CD4-positive, alpha-beta memory T cell (primary cell): Measurements from ENCODE around the gene RADX. TPM values are rescaled to one million over a fixed set of nuclear protein-coding genes. Genes with fewer than 3 reads are reported as not detected.

Experiments used
- CTCF ChIA-PET: fragments of 350-600 bp; sonication (Branson Sonifier 250); formaldehyde crosslinking; loops from one replicate; lab custom pipeline; 2021; ENCODE audit warnings: inconsistent platforms; ENCODE audit not compliant: partially characterized antibody; lab: Charles Lee
- POLR2A ChIA-PET: fragments of 350-600 bp; sonication (Branson Sonifier 250); formaldehyde crosslinking; loops from one replicate; lab custom pipeline; 2021; ENCODE audit not compliant: partially characterized antibody; lab: Charles Lee
- DNase-seq, 5 donors: peaks; one replicate each; pipeline versions ENCODE4 v3.0.0 to v3.0.0-alpha.2; 2020 to 2022; ENCODE audit warnings: mixed read lengths in 1 of 5
- H3K27ac ChIP-seq: one replicate; pipeline ENCODE4 v1.7.0; 2013; ENCODE audit warnings: low read depth, low read length
- H3K27me3 ChIP-seq: 2 replicates; pipeline ENCODE4 v1.7.0; 2013; ENCODE audit warnings: mild to moderate bottlenecking, low read length, moderate library complexity; ENCODE audit not compliant: insufficient read depth
- H3K36me3 ChIP-seq: 2 replicates; pipeline ENCODE4 v1.7.0; 2013; ENCODE audit warnings: mild to moderate bottlenecking, low read length, moderate library complexity; ENCODE audit not compliant: insufficient read depth
- H3K4me1 ChIP-seq: 2 replicates; pipeline ENCODE4 v1.7.0; 2013; ENCODE audit warnings: mild to moderate bottlenecking, low read length, moderate library complexity; ENCODE audit not compliant: insufficient read depth
- H3K4me3 ChIP-seq, 2 donors: one replicate each; pipeline ENCODE4 v1.7.0; 2013; ENCODE audit warnings: low read length in 2 of 2, mild to moderate bottlenecking in 1 of 2
- H3K9me3 ChIP-seq, 2 donors: one replicate each; pipeline ENCODE4 v1.7.0; 2013; ENCODE audit warnings: low read length in 2 of 2, control low read depth in 1 of 2; ENCODE audit not compliant: control insufficient read depth in 1 of 2
- H3K27ac Mint-ChIP-seq, 7 donors: one replicate each; pipeline ENCODE4 v1.8.0; 2020 to 2021; ENCODE audit warnings: mixed read lengths in 7 of 7, mild to moderate bottlenecking in 6 of 7, inconsistent platforms in 3 of 7, moderate library complexity in 3 of 7
- H3K27me3 Mint-ChIP-seq, 2 donors: one replicate each; pipeline ENCODE4 v1.8.0; 2020 to 2021; ENCODE audit warnings: mixed read lengths in 2 of 2
- H3K36me3 Mint-ChIP-seq, 2 donors: one replicate each; pipeline ENCODE4 v1.8.0; 2020 to 2021; ENCODE audit warnings: mixed read lengths in 2 of 2, inconsistent platforms in 1 of 2, mild to moderate bottlenecking in 1 of 2
- H3K4me1 Mint-ChIP-seq, 4 donors: one replicate each; pipeline ENCODE4 v1.8.0; 2020 to 2021; ENCODE audit warnings: mixed read lengths in 4 of 4, mild to moderate bottlenecking in 1 of 4
- H3K4me3 Mint-ChIP-seq, 8 donors: one replicate each; pipeline ENCODE4 v1.8.0; 2020 to 2021; ENCODE audit warnings: mixed read lengths in 8 of 8, mild to moderate bottlenecking in 7 of 8, moderate library complexity in 6 of 8, inconsistent platforms in 3 of 8
- H3K9me3 Mint-ChIP-seq, 8 donors: one replicate each; pipeline ENCODE4 v1.8.0; 2020 to 2021; ENCODE audit warnings: mixed read lengths in 8 of 8, mild to moderate bottlenecking in 5 of 8, inconsistent platforms in 3 of 8, moderate library complexity in 1 of 8
- intact Hi-C: fragments of 100-400 bp; cut with micrococcal nuclease; formaldehyde crosslinking; loops from one replicate; pipeline ENCODE4 v1.15.1; 2023
- polyA plus RNA-seq, 2 donors: library from polyadenylated mRNA; unstranded; fragments of 300-500 nt; fragmentation: Illumina TruSeq; gene quantifications; one replicate each; pipeline ENCODE4 v1.2.3, GENCODE V29; 2021
- total RNA-seq, 2 experiments: library from RNA; stranded (reverse); gene quantifications; one replicate each; pipeline ENCODE4 v1.2.3, GENCODE V29; 2021

The RADX gene
- total and polyA plus RNA-seq, 4 experiments from 2014 or later: 2.4 to 16.2 (median 10.4) TPM

- DNase-seq: no peak
- ChIA-PET CTCF (no interaction called here), POLR2A (no interaction called here)
These were observed 96.1 kb downstream of the RADX start for GRCh38 chrX:106707771-106708454.

DNA sequence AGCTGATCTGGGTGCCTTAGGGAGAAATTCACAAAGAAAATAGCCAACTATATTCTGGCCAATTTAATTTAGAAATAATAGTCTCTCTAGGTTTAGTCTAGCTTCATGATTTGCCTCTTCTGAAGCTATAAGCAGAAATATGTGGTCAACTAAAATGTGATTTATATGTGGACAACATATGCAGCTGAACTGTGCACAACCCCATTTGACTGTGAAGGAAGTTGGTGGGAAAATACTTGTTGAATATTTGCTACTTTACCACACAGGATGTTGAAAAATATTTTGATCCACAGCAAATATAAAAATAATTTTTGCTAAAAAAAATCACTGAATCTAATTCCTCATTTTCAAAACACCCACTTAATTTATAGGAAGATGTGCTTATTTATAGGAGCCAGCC lies 99.0 kb downstream of the RADX start:
- no peaks in the 10 kb centered on the region for H3K27me3 ChIP-seq
- peaks cover 0 to under 1% of the 10 kb centered on the region in 2 donors for H3K27me3 Mint-ChIP-seq
- H3K4me1 ChIP-seq: no peaks in the 10 kb centered on the region
- ChIA-PET POLR2A (no interaction called here), CTCF (no interaction called here)
- no peak overlapping the region for H3K27ac Mint-ChIP-seq
- H3K36me3 Mint-ChIP-seq: no peaks in the 10 kb centered on the region
- intact Hi-C loops: no loop called here
- no peaks in the 10 kb centered on the region for H3K9me3 Mint-ChIP-seq
- no peaks in the 10 kb centered on the region for H3K36me3 ChIP-seq
- DNase-seq: no peak
- no peak overlapping the region for H3K27ac ChIP-seq
- no peak overlapping the region for H3K4me3 ChIP-seq
- no peaks in the 10 kb centered on the region for H3K4me1 Mint-ChIP-seq
- H3K4me3 Mint-ChIP-seq: no peak overlapping the region
- no peaks in the 10 kb centered on the region for H3K9me3 ChIP-seq

More at GRCh38 chrX:106707771-106708454, 96.1 kb downstream of the RADX start:
- H3K27ac Mint-ChIP-seq: no peak overlapping the region
- no peaks in the 10 kb centered on the region for H3K9me3 Mint-ChIP-seq
- Histone ChIP-seq H3K4me3 (no peak overlapping the region), H3K4me1 (no peaks in the 10 kb centered on the region), H3K27me3 (no peaks in the 10 kb centered on the region), H3K27ac (no peak overlapping the region), H3K9me3 (no peaks in the 10 kb centered on the region), H3K36me3 (no peaks in the 10 kb centered on the region)
- no peaks in the 10 kb centered on the region for H3K27me3 Mint-ChIP-seq
- intact Hi-C loops: no loop called here
- no peak overlapping the region for H3K4me3 Mint-ChIP-seq
- no peaks in the 10 kb centered on the region for H3K4me1 Mint-ChIP-seq
- H3K36me3 Mint-ChIP-seq: no peaks in the 10 kb centered on the region

DNA sequence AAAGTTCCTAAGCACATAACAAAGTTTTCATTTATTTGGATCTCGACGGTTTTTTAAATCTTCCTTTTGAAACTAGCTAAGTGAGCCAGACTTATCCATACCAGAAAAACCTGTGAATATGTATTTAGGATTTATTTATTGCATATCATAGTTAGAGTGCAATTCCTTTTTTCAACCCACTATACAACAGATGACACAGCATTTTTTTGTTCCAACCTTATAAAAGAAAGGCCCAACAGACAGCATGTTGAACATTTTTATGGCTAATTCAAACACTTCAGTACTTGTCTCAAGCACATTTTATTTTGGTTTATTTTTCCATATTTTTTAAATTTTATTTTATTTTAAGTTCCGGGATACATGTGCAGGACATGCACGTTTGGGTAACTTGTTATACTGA lies 99.6 kb downstream of the RADX start:
- Histone ChIP-seq H3K27ac (no peak overlapping the region), H3K4me1 (no peaks in the 10 kb centered on the region), H3K27me3 (no peaks in the 10 kb centered on the region), H3K36me3 (no peaks in the 10 kb centered on the region), H3K9me3 (no peaks in the 10 kb centered on the region), H3K4me3 (no peak overlapping the region)
- Mint-ChIP-seq H3K4me1 (no peaks in the 10 kb centered on the region), H3K27me3 (peaks cover 0 to 2% of the 10 kb centered on the region in 2 donors), H3K36me3 (no peaks in the 10 kb centered on the region), H3K4me3 (no peak overlapping the region), H3K27ac (no peak overlapping the region), H3K9me3 (no peaks in the 10 kb centered on the region)
- ChIA-PET CTCF (no interaction called here), POLR2A (no interaction called here)
- intact Hi-C loops: no loop called here
- no peak for DNase-seq

DNA sequence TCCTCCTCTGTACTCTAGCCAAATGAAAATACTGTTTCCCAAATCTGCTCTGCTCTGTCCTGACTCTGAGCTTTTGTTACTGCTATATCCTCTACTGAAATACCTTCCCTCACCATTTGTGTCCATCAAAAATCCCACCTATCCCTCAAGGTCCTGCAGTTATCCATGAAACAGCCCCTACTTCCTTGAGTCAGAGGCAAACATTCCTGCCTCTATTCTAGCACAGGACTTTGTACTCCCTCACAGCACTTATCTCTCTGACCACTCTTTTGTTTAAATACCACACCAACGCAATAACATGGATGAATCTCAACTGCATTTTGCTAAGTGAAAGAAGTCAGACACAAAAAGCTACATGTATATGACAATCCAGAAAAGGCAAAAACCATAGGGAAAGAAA lies 104.2 kb downstream of the RADX start:
- intact Hi-C loops: no loop called here
- ChIA-PET POLR2A (no interaction called here), CTCF (no interaction called here)
- Histone ChIP-seq H3K4me3 (no peak overlapping the region), H3K4me1 (no peaks in the 10 kb centered on the region), H3K27ac (no peak overlapping the region), H3K9me3 (no peaks in the 10 kb centered on the region), H3K27me3 (no peaks in the 10 kb centered on the region), H3K36me3 (no peaks in the 10 kb centered on the region)
- no peaks in the 10 kb centered on the region for H3K4me1 Mint-ChIP-seq
- no peak overlapping the region for H3K27ac Mint-ChIP-seq
- H3K27me3 Mint-ChIP-seq: peaks cover 3 to 4% of the 10 kb centered on the region in 2 donors
- H3K9me3 Mint-ChIP-seq: no peaks in the 10 kb centered on the region
- no peaks in the 10 kb centered on the region for H3K36me3 Mint-ChIP-seq
- H3K4me3 Mint-ChIP-seq: no peak overlapping the region
- DNase-seq: no peak

- Mint-ChIP-seq H3K27me3 (peaks cover 4 to 5% of the 10 kb centered on the region in 2 donors), H3K36me3 (no peaks in the 10 kb centered on the region), H3K27ac (no peak overlapping the region), H3K9me3 (no peaks in the 10 kb centered on the region), H3K4me3 (no peak overlapping the region), H3K4me1 (no peaks in the 10 kb centered on the region)
- POLR2A ChIA-PET: no interaction called here
- DNase-seq: no peak
- CTCF ChIA-PET: no interaction called here
- no peaks in the 10 kb centered on the region for H3K27me3 ChIP-seq
- intact Hi-C loops: no loop called here
- H3K9me3 ChIP-seq: no peaks in the 10 kb centered on the region
- H3K4me3 ChIP-seq: no peak overlapping the region
- no peaks in the 10 kb centered on the region for H3K36me3 ChIP-seq
- no peaks in the 10 kb centered on the region for H3K4me1 ChIP-seq
- H3K27ac ChIP-seq: no peak overlapping the region
These were observed 104.7 kb downstream of the RADX start for GRCh38 chrX:106716463-106716862.

GRCh38 chrX:106718709-106719108 lies 106.9 kb downstream of the RADX start:
- Mint-ChIP-seq H3K4me3 (no peak overlapping the region), H3K27me3 (peaks cover 4 to 8% of the 10 kb centered on the region in 2 donors), H3K9me3 (no peaks in the 10 kb centered on the region), H3K4me1 (no peaks in the 10 kb centered on the region), H3K27ac (no peak overlapping the region), H3K36me3 (no peaks in the 10 kb centered on the region)
- Histone ChIP-seq H3K27me3 (no peaks in the 10 kb centered on the region), H3K4me3 (no peak overlapping the region), H3K27ac (no peak overlapping the region), H3K4me1 (no peaks in the 10 kb centered on the region), H3K9me3 (no peaks in the 10 kb centered on the region), H3K36me3 (no peaks in the 10 kb centered on the region)
- ChIA-PET POLR2A (no interaction called here), CTCF (no interaction called here)
- intact Hi-C loops: no loop called here
- DNase-seq: no peak

DNA sequence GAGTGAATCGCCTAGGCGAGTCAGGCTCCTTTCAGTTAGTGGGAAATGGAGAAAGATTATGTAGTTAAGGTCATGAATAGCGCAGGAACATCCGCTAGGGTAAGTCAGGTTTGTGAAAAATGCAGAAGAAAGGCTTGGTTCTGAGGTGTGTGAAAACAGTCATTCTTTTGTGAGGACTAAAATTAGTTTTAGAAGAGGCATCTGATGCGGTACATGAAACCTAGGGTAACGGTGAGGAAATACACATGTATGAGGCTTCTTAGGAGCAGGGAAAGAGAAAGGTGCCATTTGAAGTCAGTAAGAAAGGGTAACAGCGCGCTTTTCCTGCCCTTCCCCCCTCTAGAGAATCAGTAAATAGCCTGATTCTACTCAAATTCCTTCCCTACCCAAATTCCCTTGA lies 114.2 kb downstream of the RADX start:
- H3K27me3 ChIP-seq: no peaks in the 10 kb centered on the region
- no peaks in the 10 kb centered on the region for H3K4me1 ChIP-seq
- no peak overlapping the region for H3K27ac ChIP-seq
- H3K4me3 Mint-ChIP-seq: peak overlapping the region; percentile 42 to 84 (median 78)
- H3K27me3 Mint-ChIP-seq: peaks cover 16 to 26% of the 10 kb centered on the region in 2 donors
- intact Hi-C loops: no loop called here
- no peaks in the 10 kb centered on the region for H3K36me3 Mint-ChIP-seq
- H3K9me3 ChIP-seq: no peaks in the 10 kb centered on the region
- ChIA-PET POLR2A (no interaction called here), CTCF (no interaction called here)
- H3K36me3 ChIP-seq: no peaks in the 10 kb centered on the region
- H3K9me3 Mint-ChIP-seq: peaks cover 0 to 5% (median 0%) of the 10 kb centered on the region in 8 donors
- no peak for DNase-seq
- no peak overlapping the region for H3K4me3 ChIP-seq
- H3K4me1 Mint-ChIP-seq: peaks cover 0 to 7% (median 3%) of the 10 kb centered on the region in 4 donors
- peak overlapping the region in 1 of 7 donors; percentile 38 for H3K27ac Mint-ChIP-seq
